ENCODE measurements around the gene ADAMTS7.
"Not testable (repeated sequence)": the region's sequence is repeated elsewhere in the genome, so short reads cannot be mapped to it uniquely, and the experiment has no call there.

The ADAMTS7 gene, protein sequence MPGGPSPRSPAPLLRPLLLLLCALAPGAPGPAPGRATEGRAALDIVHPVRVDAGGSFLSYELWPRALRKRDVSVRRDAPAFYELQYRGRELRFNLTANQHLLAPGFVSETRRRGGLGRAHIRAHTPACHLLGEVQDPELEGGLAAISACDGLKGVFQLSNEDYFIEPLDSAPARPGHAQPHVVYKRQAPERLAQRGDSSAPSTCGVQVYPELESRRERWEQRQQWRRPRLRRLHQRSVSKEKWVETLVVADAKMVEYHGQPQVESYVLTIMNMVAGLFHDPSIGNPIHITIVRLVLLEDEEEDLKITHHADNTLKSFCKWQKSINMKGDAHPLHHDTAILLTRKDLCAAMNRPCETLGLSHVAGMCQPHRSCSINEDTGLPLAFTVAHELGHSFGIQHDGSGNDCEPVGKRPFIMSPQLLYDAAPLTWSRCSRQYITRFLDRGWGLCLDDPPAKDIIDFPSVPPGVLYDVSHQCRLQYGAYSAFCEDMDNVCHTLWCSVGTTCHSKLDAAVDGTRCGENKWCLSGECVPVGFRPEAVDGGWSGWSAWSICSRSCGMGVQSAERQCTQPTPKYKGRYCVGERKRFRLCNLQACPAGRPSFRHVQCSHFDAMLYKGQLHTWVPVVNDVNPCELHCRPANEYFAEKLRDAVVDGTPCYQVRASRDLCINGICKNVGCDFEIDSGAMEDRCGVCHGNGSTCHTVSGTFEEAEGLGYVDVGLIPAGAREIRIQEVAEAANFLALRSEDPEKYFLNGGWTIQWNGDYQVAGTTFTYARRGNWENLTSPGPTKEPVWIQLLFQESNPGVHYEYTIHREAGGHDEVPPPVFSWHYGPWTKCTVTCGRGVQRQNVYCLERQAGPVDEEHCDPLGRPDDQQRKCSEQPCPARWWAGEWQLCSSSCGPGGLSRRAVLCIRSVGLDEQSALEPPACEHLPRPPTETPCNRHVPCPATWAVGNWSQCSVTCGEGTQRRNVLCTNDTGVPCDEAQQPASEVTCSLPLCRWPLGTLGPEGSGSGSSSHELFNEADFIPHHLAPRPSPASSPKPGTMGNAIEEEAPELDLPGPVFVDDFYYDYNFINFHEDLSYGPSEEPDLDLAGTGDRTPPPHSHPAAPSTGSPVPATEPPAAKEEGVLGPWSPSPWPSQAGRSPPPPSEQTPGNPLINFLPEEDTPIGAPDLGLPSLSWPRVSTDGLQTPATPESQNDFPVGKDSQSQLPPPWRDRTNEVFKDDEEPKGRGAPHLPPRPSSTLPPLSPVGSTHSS (N-terminal part only)

GRCh38 chr15:78811124-78811824 is at the start of gene ADAMTS7:
Gene ADAMTS7 (minus strand): TSS chr15:78811464. CDS start chr15:78811220, 244 bp downstream.
- peak in 1 of 2 donors; percentile 30 for DNase-seq (ENCODE audit: low read depth in 1 of 2, low spot score in 1 of 2)

DNA sequence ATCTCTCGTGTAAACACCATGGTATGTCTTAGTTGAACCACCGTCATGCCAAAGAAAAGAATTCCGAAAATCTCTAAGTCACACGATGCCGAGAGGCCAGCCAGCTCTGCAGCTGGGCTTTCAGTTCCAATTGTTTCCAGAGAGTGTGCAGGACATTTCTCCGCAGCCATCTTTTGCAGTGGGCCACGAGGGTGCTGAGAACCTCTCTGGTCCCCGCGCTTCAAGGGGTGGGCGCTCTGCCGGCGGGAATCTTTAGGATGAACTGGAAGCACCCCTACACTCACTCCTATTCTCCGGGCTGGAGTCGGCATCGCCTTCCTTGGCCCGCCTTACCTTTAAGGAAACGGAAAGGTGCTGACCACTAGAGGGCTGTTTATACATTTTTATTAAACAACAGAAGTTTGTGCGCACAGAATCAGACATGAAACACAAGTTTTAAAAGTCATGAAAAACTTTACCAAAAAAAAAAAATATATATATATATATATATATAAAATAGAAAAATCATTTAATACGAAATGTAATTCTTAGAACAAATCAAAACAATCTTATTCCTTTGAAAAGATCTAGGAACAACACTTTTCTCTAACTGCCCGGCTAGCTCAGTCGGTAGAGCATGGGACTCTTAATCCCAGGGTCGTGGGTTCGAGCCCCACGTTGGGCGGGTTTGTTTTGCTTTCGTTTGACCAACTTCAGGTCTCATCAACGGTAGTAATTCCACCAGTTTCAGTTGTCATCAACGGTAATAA is 48.9 kb upstream of the ADAMTS7 start:
- DNase-seq (ENCODE audit: low read depth in 1 of 2, low spot score in 1 of 2) = peak; percentile 34 to 65

DNA sequence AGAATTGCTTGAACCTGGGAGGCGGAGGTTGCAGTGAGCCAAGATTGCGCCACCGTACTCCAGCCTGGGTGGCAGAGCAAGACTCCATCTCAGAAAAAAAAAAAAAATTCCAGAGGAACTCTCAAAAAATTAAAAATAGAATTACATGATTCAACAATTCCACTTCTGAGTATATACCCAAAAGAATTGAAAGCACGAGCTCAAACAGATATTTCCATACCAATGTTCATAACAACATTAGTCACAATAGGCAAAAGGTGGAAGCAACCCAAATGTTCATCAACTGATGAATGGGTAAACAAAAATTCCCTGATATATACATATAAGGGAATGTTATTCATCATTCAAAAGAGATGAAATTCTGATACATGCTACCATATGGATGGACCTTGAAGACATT is 44.5 kb upstream of the ADAMTS7 start:
- no peak for DNase-seq (ENCODE audit: low read depth in 1 of 2, low spot score in 1 of 2)

- no peak for DNase-seq (ENCODE audit: low read depth in 1 of 2, low spot score in 1 of 2)
Observed at GRCh38 chr15:78854833-78855372, 43.6 kb upstream of the ADAMTS7 start.

- no peak for DNase-seq (ENCODE audit: low read depth in 1 of 2, low spot score in 1 of 2)
Observed at GRCh38 chr15:78853500-78853899, 42.2 kb upstream of the ADAMTS7 start.

DNA sequence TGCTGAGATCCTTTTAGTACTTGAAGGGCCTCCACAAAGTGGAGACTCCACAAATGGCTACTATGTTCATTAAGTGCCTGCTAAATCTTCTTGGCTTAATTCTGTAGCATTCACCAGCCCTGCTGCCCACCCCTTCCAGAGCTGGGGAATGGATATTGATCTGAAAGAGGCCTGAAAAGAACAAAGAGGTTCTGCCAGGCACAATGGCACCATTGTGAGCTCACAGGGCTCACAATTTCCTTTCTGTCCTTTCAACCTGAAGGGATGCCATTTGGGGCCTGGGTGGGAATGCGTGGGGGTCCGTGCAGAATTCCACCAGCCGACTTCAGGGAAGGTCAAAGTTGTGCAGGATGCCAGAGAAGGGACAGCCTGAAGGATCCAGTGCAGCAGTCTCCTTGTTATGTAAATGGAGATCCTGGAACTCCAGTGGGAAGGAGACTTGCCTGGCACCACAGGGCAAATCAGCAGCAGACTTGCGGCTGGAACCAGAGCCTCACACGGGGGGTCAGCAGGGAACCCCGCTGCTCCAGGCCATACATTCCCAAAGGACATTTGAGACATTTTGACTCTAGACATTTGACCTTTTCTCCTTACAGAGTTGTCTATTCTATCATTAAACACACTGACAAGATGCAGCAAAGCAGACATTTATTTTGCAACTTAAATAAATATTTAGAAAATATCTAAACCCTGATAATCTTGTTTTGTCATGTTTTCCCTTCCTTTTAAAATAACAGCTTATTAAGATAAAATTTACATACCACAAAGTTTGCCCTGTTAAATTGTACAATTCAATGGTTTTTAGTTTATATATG is 39.9 kb upstream of the ADAMTS7 start:
- no peak for DNase-seq (ENCODE audit: low read depth in 1 of 2, low spot score in 1 of 2)

- no peak for DNase-seq (ENCODE audit: low read depth in 1 of 2, low spot score in 1 of 2)
Observed at GRCh38 chr15:78850352-78850751, 39.1 kb upstream of the ADAMTS7 start.

- DNase-seq (ENCODE audit: low read depth in 1 of 2, low spot score in 1 of 2) = not testable (repeated sequence)
Observed at GRCh38 chr15:78847387-78847906, 36.2 kb upstream of the ADAMTS7 start.

DNA sequence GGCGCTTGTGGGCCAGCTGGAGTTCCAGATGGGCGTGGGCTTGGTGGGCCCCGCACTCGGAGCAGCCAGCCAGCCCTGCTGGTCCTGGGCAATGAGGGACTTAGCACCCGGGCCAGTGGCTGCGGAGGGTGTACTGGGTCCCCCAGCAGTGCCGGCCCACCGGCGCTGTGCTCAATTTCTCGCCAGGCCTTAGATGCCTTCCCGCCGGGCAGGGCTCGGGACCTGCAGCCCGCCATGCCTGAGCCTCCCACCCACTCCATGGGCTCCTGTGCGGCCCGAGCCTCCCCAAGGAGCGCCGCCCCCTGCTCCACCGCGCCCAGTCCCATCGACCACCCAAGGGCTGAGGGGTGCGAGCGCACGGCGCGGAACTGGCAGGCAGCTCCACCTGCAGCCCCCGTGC is 35.6 kb upstream of the ADAMTS7 start:
- not testable (repeated sequence) for DNase-seq (ENCODE audit: low read depth in 1 of 2, low spot score in 1 of 2)

DNA sequence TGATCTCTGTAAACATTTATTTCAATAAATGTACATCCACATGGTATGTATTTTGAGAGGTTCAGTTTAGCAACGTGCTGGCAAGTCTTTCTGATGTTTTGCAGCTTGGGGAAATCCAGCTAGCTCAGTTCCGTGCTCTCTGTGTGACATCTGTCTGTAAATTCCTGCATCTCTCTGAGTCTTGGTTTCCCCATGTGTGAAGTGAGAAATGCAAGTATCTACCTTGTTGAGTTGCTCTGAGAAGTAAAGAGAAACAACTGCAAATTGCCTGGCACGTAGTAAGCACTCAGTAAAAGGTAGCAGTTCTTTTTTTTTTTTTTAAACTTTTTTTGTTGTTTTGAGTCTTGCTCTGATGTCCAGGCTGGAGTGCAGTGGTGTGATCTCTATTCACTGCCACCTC is 31.3 kb upstream of the ADAMTS7 start:
- DNase-seq (ENCODE audit: low read depth in 1 of 2, low spot score in 1 of 2) = no peak

DNA sequence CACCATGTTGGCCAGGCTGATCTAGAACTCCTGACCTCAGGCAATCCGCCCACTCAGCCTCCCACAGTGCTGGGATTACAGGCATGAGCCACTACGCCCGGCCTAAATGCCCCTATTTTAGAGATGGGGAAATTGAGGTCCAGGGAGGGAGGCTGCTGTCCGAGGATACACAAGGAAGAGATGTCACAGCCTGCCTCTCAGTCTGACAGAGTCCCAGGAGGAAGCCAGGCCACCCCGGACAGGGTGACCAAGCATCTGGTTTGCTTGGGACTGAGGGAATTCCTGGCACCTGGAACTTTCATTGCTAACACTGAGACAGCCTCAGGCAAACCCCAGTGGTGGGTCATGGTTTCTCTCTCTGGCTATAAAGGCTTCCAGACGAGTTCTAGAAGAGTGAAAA is 30.6 kb upstream of the ADAMTS7 start:
- DNase-seq (ENCODE audit: low read depth in 1 of 2, low spot score in 1 of 2) = no peak

GRCh38 chr15:78841376-78841706 is 30.1 kb upstream of the ADAMTS7 start:
- no peak for DNase-seq (ENCODE audit: low read depth in 1 of 2, low spot score in 1 of 2)

DNA sequence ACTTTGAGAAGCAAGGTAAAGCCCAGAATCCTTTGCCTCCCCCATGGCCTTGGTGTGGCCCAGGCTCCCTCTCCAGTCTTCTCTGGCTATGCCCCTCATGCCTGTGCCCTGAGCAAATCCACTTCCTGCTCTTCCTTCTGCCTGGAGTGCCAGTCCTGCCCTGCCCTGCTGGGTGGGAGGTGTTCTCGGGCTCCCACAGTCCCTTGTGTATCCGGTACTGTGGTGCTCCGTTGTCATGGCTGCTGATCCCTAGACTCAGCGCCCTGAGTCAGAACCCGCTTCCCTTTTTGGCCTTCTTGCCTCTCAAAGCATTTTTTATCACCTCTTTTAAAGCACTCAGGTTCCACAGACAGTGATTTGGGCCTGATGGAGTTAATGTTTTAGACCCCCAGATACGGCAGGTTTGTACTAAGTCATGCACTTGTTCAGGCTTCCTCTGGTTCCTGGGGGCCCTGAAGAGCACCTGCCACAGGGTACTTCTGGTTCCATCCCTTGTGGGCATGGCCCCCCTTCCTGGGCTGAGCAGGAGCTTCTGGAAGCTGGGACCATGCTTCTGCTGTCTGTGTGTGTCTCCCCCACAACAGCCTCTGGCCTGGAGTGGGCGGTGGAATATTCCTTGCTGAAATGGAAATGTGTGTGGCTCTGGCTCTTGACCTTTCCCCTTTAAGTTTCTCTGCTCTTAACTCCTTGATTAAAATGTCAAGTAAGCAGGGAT is 29.6 kb upstream of the ADAMTS7 start:
- DNase-seq (ENCODE audit: low read depth in 1 of 2, low spot score in 1 of 2) = no peak

DNA sequence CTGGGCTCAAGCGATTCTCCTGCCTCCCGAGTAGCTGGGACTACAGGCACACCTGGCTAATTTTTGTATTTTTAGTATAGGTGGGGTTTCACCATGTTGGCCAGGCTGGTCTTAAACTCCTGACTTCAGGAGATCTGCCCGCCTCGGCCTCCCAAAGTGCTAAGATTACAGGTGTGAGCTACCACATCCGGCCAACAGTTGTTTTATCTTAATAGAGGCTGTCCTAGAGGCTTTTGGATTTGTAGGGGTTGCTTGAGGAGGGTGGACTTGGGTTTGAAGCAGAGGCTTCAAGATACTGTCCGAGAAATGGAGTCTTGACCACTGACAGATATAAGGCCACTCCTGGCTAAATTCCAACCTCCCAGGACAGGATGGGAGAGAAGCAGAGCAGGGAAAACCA is 27.9 kb upstream of the ADAMTS7 start:
- not testable (repeated sequence) for DNase-seq (ENCODE audit: low read depth in 1 of 2, low spot score in 1 of 2)

DNA sequence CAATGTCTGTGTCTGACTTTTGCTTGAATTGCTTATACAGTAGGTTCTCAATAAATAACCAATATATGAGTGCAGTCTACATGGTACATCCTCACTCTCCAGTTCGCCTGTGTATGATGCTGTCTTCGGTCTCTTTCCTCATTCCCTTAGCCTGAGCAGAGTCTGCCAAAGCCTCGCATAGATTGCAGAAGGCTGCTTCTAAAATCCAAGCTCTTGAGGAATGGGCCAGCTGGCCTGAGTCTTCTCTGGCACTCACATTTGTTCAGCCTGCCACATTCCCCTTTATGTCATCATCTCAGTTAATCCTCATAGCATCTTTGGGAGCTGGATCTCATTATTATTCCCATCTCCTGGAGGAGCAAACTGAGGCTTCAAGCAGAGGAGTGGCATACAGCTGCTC is 27.2 kb upstream of the ADAMTS7 start:
- DNase-seq (ENCODE audit: low read depth in 1 of 2, low spot score in 1 of 2) = no peak

GRCh38 chr15:78837543-78837942 is 26.3 kb upstream of the ADAMTS7 start:
- no peak for DNase-seq (ENCODE audit: low read depth in 1 of 2, low spot score in 1 of 2)

GRCh38 chr15:78837131-78837530 is 25.9 kb upstream of the ADAMTS7 start:
- no peak for DNase-seq (ENCODE audit: low read depth in 1 of 2, low spot score in 1 of 2)

DNA sequence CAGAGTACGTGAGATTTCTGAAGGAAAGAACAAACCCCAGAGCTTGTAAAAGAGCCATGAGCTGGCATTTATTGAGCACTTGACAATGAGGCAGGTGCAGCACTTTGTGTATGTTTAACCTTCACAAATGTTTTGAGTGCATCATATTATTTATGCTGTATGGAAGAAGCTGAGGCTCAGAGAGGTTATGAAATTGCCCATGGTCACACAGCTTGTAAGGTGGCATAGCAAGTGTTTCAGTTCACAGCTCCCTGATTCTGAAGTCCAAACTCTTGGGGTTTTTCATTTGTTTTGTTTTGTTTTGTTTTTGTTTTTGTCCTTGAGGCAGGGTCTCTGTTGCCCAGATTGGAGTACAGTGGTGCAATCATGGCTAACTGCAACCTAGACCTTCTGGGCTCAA is 25.1 kb upstream of the ADAMTS7 start:
- DNase-seq (ENCODE audit: low read depth in 1 of 2, low spot score in 1 of 2) = no peak

All from stimulated activated CD4-positive, alpha-beta T cell treated with anti-CD3 and anti-CD28 coated beads, Interleukin-15, amount 100 ng/mL, for 1 hour (primary cell).